Activated T-helper 1 cell treated with Interleukin-2 at 50 U/mL for 16 hours (primary cell): ENCODE data around the gene GRIN2A.

Source experiments
- DNase-seq: peaks from one replicate; pipeline ENCODE4 v3.0.0-alpha.2; 2020; ENCODE audit warnings: low read depth

The GRIN2A gene

GRCh38 chr16:10182222-10183053 lies at the start of gene GRIN2A:
GRIN2A (minus strand) TSS chr16:10182428; CDS start chr16:10180411, 2,017 bp downstream.
- DNase-seq: no peak

GRCh38 chr16:10231563-10231962 lies 49.3 kb upstream of the GRIN2A start:
- no peak for DNase-seq

DNA sequence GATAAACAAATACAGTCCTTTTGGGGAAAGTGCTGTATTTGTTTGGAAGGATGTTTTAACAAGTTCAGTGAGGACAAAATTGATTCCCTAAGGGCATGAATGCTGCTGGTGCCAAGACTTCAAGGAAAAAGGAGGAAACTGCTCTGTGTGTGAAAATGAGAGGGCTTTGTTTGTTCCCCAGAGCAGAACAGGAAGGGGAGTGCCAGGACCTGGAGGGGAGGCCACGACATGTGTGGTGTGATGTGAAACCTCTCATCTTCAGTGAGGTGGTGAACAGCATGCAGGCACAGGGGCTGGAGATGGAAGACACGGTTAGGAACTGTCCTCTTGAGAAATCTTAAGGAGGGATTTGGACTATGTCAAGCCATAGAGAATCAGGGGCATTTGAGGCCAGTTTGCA lies 46.6 kb upstream of the GRIN2A start:
- no peak for DNase-seq

DNA sequence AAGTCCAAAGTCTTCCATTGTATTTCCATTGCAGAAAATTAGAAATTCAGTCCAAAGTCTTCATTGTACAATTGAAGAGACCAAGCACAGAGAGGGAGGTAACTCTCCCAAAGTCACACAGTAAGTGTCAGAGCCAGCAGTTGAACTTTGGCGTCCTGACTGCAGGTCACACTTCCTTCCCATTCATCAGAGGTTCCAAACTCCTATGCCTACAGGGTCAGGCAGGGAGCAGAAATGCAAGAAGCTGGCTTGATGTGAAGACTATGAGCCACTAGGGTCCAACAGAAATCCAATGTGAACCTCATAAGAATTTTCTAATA lies 44.7 kb upstream of the GRIN2A start:
- DNase-seq: no peak

GRCh38 chr16:10226141-10226986 lies 44.1 kb upstream of the GRIN2A start:
- DNase-seq: no peak

GRCh38 chr16:10225653-10226052 lies 43.4 kb upstream of the GRIN2A start:
- no peak for DNase-seq

DNA sequence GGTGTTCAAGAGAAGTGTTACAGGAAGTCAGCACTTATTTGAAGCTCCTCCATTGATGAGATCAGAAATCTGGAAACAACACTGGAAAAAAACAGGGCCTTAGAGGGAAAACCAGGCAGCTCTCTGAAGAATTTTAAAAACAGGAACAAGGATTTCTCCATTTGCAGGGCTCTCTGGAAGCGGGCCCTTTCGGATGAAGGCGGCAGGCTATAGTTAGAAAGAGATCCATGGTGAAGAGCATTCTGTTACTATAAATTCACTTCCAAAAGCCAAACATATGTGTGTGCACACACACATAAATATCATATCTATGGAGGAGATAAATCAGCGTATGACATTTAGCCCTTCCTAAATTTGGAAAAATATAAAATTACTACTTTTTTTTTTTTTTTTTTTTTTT lies 42.6 kb upstream of the GRIN2A start:
- DNase-seq: no peak

DNA sequence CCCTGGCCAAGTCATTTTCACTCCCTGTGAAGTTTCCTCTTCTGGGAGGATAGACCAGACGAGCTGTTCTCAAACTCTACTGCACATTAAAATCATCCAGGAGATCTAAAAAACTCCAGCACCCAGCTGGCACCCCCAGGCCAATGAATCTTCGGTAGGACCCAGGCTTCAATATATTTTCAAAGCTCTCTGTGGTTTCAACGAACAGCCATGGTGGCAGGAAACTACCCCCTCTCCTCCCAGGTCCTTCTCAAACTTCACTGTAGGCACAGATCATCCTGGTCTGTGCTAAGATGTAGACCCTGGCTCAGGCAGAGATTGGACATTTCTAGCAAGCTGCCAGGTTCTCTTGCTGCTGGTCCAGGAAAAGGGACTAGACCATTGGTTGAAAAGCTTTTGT lies 38.7 kb upstream of the GRIN2A start:
- DNase-seq: no peak

- no peak for DNase-seq
These were observed 37.5 kb upstream of the GRIN2A start for GRCh38 chr16:10219742-10220141.

DNA sequence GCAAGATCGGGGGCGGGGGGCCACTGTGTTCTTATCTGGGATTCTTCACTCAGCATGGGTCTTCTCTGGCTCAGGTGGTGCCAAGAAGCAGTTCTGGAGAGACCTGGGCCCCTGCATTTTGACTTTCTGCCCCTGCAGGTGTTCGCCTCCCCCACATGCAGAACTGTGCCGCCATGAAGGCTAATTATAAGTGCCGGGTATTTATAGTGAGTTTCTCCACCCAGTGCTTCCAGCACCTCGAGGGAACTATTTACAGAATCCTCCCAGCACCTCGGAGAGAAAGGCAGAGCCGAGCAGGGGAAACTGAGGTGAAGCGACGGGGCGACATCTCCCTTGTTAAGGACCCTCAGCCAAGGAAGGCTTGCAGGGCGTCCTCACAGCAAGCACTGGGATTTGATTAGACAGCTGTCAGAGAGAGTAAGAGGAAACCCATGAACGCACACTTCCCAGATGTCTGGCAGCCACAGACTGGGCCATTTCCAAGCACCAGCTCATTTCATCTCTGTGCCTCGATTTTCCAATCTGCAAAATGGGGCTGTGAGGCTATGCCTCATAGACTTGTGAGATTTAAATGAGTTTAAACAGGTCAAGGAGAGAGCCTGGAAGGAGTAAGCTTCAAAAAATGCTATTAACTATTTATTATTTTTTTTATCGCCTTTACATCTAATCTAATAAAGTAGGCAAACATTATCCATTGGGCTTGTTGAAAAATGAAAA lies 36.4 kb upstream of the GRIN2A start:
- DNase-seq: no peak

GRCh38 chr16:10213748-10214147 lies 31.5 kb upstream of the GRIN2A start:
- no peak for DNase-seq

DNA sequence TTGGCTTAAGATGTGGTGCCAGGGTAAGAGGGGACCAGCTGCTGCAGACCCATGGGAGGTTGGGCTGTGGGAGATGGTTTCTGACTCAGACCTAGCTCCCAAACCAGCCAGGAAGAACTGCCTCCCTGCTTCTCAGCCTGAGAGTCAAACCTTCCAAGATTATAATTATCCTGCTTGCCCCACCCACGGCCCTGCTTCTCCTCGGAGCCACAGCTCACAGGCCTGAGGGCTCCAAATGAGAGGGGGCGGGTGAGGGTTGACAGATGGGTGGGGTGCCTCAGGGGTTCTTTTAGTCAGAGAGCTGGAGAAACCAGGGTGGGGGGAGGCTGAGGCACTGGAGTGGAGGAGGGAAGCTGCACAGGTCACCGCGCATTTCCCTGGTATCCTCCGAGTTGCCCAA lies 28.7 kb upstream of the GRIN2A start:
- DNase-seq: no peak

- no peak for DNase-seq
These were observed 24.6 kb upstream of the GRIN2A start for GRCh38 chr16:10206865-10207264.

GRCh38 chr16:10206215-10206614 lies 24.0 kb upstream of the GRIN2A start:
- no peak for DNase-seq

DNA sequence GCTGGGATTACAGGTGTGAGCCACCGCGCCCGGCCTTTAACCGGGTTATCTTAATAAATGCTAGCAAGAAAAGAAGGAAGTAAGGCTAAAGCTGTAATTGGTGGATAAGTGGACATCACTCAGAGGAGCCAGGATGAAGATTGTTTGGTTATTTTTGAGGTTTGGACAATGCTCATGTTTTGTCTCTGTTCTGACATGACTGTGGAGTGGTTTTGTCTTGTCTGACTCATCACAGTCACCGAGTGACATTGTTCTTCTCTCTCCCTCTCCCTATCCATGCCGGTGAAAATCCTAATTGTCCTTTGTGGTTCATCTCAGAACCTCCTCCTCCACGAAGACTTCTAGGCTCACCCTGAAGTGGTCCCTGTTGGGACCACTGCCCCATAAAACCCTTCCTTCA lies 23.5 kb upstream of the GRIN2A start:
- DNase-seq: no peak

- DNase-seq: no peak
These were observed 20.4 kb upstream of the GRIN2A start for GRCh38 chr16:10202649-10203048.

- no peak for DNase-seq
These were observed 18.7 kb upstream of the GRIN2A start for GRCh38 chr16:10200637-10201586.

DNA sequence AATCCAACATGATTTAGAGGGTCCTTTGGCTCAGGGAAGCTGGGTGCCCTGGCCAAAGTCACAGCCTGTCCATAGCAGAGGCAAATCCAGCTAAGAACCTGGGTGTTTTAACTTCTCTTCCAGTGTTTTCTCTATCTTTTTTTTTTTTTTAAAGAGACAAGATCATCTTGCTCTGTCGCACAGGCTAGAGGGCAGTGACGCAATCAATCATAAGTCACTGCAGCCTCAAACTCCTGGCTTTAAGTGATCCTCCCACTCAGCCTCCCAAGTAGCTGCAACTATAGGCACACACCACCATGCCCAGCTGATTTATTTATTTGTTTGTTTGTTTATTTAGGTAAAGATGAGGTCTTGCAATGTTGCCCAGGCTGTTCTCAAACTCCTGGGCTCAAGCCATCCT lies 14.8 kb upstream of the GRIN2A start:
- DNase-seq: no peak

DNA sequence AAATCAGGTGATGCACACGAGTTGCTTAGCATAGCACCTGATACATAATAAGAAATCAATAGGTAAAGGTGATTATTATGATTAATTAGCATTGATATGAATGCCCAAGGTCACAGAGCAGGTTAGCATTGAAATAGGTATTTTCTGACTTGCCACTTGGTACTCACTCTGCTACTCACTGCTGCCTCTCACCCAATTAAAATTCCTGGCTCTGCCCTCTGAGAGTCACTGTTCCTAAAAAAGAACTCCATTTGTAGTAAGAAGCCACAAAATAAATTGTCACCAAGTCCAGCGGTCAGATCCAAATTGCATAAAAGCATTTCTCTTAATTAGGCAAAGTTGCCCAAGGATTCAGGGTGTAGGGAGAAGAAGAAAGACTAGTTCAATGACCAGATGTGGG lies 8.9 kb upstream of the GRIN2A start:
- no peak for DNase-seq

- no peak for DNase-seq
These were observed 7.7 kb upstream of the GRIN2A start for GRCh38 chr16:10189861-10190390.

DNA sequence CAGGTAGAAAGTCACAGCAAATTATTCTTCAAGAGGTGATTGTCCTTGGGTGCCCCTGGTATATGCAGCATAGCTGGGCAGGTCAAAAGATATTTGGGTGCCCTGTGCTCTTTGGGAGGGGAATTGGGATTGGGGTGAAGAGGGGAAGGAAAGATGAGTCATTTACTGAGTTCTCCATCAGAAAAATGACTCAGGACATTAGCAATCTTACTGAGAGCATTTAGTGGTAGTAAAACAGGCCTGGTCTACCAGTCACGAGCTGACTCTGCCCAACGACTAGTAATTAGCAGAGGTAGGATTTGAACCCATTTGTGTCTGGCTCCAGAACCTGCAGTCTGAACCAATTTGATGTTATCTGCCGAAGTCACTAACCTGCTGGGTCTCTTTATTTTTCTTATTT lies 6.0 kb upstream of the GRIN2A start:
- no peak for DNase-seq
